HG03521 (cell line): ENCODE data around the gene CDH1.

Experiments
- ATAC-seq: cut with Tn5 transposase; IDR thresholded peaks from one replicate; pipeline ENCODE4 v1.9.1; 2021; ENCODE audit warnings: mild to moderate bottlenecking, moderate library complexity; ENCODE audit not compliant: unreplicated experiment

The CDH1 gene

GRCh38 chr16:68843482-68844210 is 106.6 kb downstream of the CDH1 start, which contains the start of gene TANGO6:
Gene TANGO6 (plus strand): TSS chr16:68843531. CDS start chr16:68843618, 87 bp downstream.
- ATAC-seq: peak; percentile 96

- no peak for ATAC-seq
These were observed 107.1 kb downstream of the CDH1 start for GRCh38 chr16:68844211-68844564.

- no peak for ATAC-seq
These were observed 111.7 kb downstream of the CDH1 start for GRCh38 chr16:68848786-68849185.

- ATAC-seq: no peak
These were observed 113.4 kb downstream of the CDH1 start for GRCh38 chr16:68850481-68850880.

- ATAC-seq: no peak
These were observed 114.5 kb downstream of the CDH1 start for GRCh38 chr16:68851601-68852000.

- no peak for ATAC-seq
These were observed 120.4 kb downstream of the CDH1 start for GRCh38 chr16:68857479-68857878.

- no peak for ATAC-seq
These were observed 122.7 kb downstream of the CDH1 start for GRCh38 chr16:68859828-68860227.

GRCh38 chr16:68860978-68861892 is 124.1 kb downstream of the CDH1 start:
- no peak for ATAC-seq

- no peak for ATAC-seq
These were observed 129.8 kb downstream of the CDH1 start for GRCh38 chr16:68866933-68867332.

GRCh38 chr16:68869492-68870088 is 132.5 kb downstream of the CDH1 start:
- ATAC-seq: no peak

- ATAC-seq: no peak
These were observed 136.8 kb downstream of the CDH1 start for GRCh38 chr16:68873635-68874471.

GRCh38 chr16:68875871-68876270 is 138.8 kb downstream of the CDH1 start:
- ATAC-seq: no peak

- ATAC-seq: no peak
These were observed 146.6 kb downstream of the CDH1 start for GRCh38 chr16:68883685-68884084.

GRCh38 chr16:68884401-68884800 is 147.3 kb downstream of the CDH1 start:
- ATAC-seq: no peak
